Astrocyte of the cerebellum (primary cell): ENCODE measurements around the gene CBY1.

ENCODE experiments used
- DNase-seq: peaks from one replicate; pipeline ENCODE4 v3.0.0-alpha.2; 2011; ENCODE audit warnings: low read depth
- H3K4me3 ChIP-seq: 2 replicates; pipeline ENCODE4 v1.5.1; 2011; ENCODE audit warnings: mild to moderate bottlenecking, low read depth, low read length, moderate library complexity
- in situ Hi-C: cut with HindIII; loops from 2 replicates; pipeline ENCODE4 v1.10.0; 2017; ENCODE audit warnings: low sequenced_read_pairs
- TF ChIP-seq, protein P1 (sequence below): IDR thresholded peaks from 2 replicates; pipeline ENCODE4 v1.5.1; 2012; ENCODE audit warnings: low read length, low read depth, moderate library complexity, mild to moderate bottlenecking; ENCODE audit errors: missing control alignments

The CBY1 gene

GRCh38 chr22:38712486-38713207 is 56.2 kb downstream of the CBY1 start:
- no peak for DNase-seq

DNA sequence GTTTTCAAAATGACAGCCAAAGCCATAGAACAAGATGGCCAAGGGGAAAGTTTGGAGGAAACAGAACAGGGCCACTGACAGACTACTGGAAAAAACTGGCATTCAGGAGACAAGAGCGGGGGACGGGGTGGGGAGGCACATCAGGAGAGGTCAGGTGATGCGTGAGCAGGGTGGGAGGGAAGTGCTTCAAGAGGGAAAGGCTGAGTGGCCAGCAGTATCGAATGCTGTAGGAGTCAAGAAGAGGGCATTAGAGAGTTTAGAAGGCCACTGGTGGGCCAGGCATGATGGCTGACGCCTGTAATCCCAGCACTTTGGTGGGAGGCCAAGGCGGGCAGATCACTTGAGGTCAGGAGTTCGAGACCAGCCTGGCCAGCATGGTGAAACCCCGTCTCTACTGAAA is 57.5 kb downstream of the CBY1 start:
- TF ChIP-seq, protein P1, sequence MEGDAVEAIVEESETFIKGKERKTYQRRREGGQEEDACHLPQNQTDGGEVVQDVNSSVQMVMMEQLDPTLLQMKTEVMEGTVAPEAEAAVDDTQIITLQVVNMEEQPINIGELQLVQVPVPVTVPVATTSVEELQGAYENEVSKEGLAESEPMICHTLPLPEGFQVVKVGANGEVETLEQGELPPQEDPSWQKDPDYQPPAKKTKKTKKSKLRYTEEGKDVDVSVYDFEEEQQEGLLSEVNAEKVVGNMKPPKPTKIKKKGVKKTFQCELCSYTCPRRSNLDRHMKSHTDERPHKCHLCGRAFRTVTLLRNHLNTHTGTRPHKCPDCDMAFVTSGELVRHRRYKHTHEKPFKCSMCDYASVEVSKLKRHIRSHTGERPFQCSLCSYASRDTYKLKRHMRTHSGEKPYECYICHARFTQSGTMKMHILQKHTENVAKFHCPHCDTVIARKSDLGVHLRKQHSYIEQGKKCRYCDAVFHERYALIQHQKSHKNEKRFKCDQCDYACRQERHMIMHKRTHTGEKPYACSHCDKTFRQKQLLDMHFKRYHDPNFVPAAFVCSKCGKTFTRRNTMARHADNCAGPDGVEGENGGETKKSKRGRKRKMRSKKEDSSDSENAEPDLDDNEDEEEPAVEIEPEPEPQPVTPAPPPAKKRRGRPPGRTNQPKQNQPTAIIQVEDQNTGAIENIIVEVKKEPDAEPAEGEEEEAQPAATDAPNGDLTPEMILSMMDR = no peak
- H3K4me3 ChIP-seq = no peak overlapping the region
- in situ Hi-C loops = no loop called here
- no peak for DNase-seq

More at GRCh38 chr22:38712486-38713207, 56.2 kb downstream of the CBY1 start:
- no peak overlapping the region for H3K4me3 ChIP-seq
- in situ Hi-C loops = no loop called here
- TF ChIP-seq, protein P1 = no peak

GRCh38 chr22:38715176-38715764 is 58.8 kb downstream of the CBY1 start:
- no peak for DNase-seq
- no peak overlapping the region for H3K4me3 ChIP-seq
- in situ Hi-C loops = no loop called here
- TF ChIP-seq, protein P1 = no peak

- in situ Hi-C loops = no loop called here
- DNase-seq = no peak
- H3K4me3 ChIP-seq = no peak overlapping the region
- TF ChIP-seq, protein P1 = no peak
Observed at GRCh38 chr22:38715852-38716251, 59.4 kb downstream of the CBY1 start.

GRCh38 chr22:38716271-38716670 is 59.8 kb downstream of the CBY1 start:
- in situ Hi-C loops = no loop called here
- no peak for DNase-seq
- TF ChIP-seq, protein P1 = no peak
- H3K4me3 ChIP-seq = no peak overlapping the region

GRCh38 chr22:38716826-38717225 is 60.4 kb downstream of the CBY1 start:
- DNase-seq = no peak
- in situ Hi-C loops = no loop called here
- no peak overlapping the region for H3K4me3 ChIP-seq

More at GRCh38 chr22:38716826-38717225, 60.4 kb downstream of the CBY1 start:
- TF ChIP-seq, protein P1 = no peak
